Heart left ventricle (tissue), 13 donors: Measurements from ENCODE around the gene RHD.
"Not testable (repeated sequence)": the region's sequence is repeated elsewhere in the genome, so short reads cannot be mapped to it uniquely, and the experiment has no call there.

ENCODE experiments used
- CTCF ChIP-seq, 12 donors: fragments of 200-600 bp; sonication (generic) in 4 of 12; IDR thresholded peaks; one replicate each; pipeline versions ENCODE4 v1.5.0 to v1.8.0; 2018 to 2022; ENCODE audit warnings: antibody characterized with exemption in 12 of 12, mild to moderate bottlenecking in 5 of 12
- POLR2A ChIP-seq, 2 donors: fragments of 450-650 bp; IDR thresholded peaks; one replicate each; pipeline ENCODE4 v1.6.1; 2017; ENCODE audit warnings: antibody characterized with exemption in 2 of 2, mild to moderate bottlenecking in 2 of 2, moderate library complexity in 2 of 2
- donor health status: ischemic (EF 13 %, LVEDD 7.1; RV severe dilation, severe dysfunction).
- donor health status: DM: no; HTN: yes; CAD: no.
- donor health status: DM: no; HTN: no; CAD: no.
- donor health status: ischemic (EF 25% LVEDD 6.9; RV normal size, moderate dysfunction).
- donor health status: ischemic (EF 25% LVEDD 5.7; RV mildly dilated, moderate dysfunction).
- donor health status: ischemic (EF 35%, LVEDD 5.7; RV mildly dilated, moderate dysfunction).
- donor health status: nonischemic (EF 11% LVEDD 7.7; RV severe dilation, severe dysfunction).
- donor health status: DM: yes; HTN: yes; CAD: no.
- donor health status: PGD.
- donor health status: ischemic (EF 29% LVEDD 5.4; RV normal size, mild dysfunction).
- donor health status: nonischemic (EF 23%, LVEDD 6.1; RV moderate dilation, normal function).

GRCh38 chr1:25266554-25267287, 5.6 kb upstream of the RHD start:
- not testable (repeated sequence) for TF ChIP-seq POLR2A (IDR thresholded peaks at IDR 0.05)
- peak in 3 of 12 donors; percentile 7 to 23 (median 13) for TF ChIP-seq CTCF (IDR thresholded peaks at IDR 0.05)
